Astrocyte of the cerebellum (primary cell): ENCODE measurements around the gene RNF212.

Source experiments
- DNase-seq: peaks from one replicate; pipeline ENCODE4 v3.0.0-alpha.2; 2011; ENCODE audit warnings: low read depth
- H3K4me3 ChIP-seq: 2 replicates; pipeline ENCODE4 v1.5.1; 2011; ENCODE audit warnings: mild to moderate bottlenecking, low read depth, low read length, moderate library complexity
- CTCF ChIP-seq: IDR thresholded peaks from 2 replicates; pipeline ENCODE4 v1.5.1; 2012; ENCODE audit warnings: low read length, low read depth, moderate library complexity, mild to moderate bottlenecking; ENCODE audit errors: missing control alignments
- in situ Hi-C: cut with HindIII; loops from 2 replicates; pipeline ENCODE4 v1.10.0; 2017; ENCODE audit warnings: low sequenced_read_pairs

Gene RNF212

GRCh38 chr4:1092983-1093361 lies 20.4 kb downstream of the RNF212 start:
- TF ChIP-seq CTCF: no peak
- in situ Hi-C loops: no loop called here
- no peak overlapping the region for H3K4me3 ChIP-seq
- DNase-seq: no peak

- no peak overlapping the region for H3K4me3 ChIP-seq
- in situ Hi-C loops: no loop called here
- DNase-seq: no peak
- TF ChIP-seq CTCF: no peak
Measured at GRCh38 chr4:1092026-1092982, 21.1 kb downstream of the RNF212 start.

GRCh38 chr4:1091561-1091995 lies 21.8 kb downstream of the RNF212 start:
- TF ChIP-seq CTCF: no peak
- no peak overlapping the region for H3K4me3 ChIP-seq
- no peak for DNase-seq
- in situ Hi-C loops: no loop called here

- H3K4me3 ChIP-seq: no peak overlapping the region
- no peak for TF ChIP-seq CTCF
- DNase-seq: no peak
- in situ Hi-C loops: no loop called here
Measured at GRCh38 chr4:1090465-1091440, 22.6 kb downstream of the RNF212 start.

- DNase-seq: no peak
- no peak for TF ChIP-seq CTCF
- in situ Hi-C loops: no loop called here
- H3K4me3 ChIP-seq: no peak overlapping the region
Measured at GRCh38 chr4:1090036-1090435, 23.3 kb downstream of the RNF212 start.

GRCh38 chr4:1087371-1087770 lies 26.0 kb downstream of the RNF212 start:
- in situ Hi-C loops: no loop called here
- no peak overlapping the region for H3K4me3 ChIP-seq
- no peak for TF ChIP-seq CTCF
- no peak for DNase-seq
